Ovary (tissue), 9 donors: ENCODE measurements around the gene PSD. TPM values are rescaled to one million over a fixed set of nuclear protein-coding genes. Genes with fewer than 3 reads are reported as not detected.
A peak's percentile ranks its signal among the peaks of the same experiment; 100 is the strongest.

Experiments used
- DNase-seq, 5 donors: peaks; one replicate each; pipeline ENCODE4 v3.0.0-alpha.2; 2019 to 2020
- H3K27ac ChIP-seq, 2 donors: fragments of 200-600 bp; one replicate each; pipeline versions ENCODE4 v1.5.1 to v1.8.0; 2019 to 2022
- H3K27me3 ChIP-seq: fragments of 200-600 bp; one replicate; pipeline ENCODE4 v1.8.0; 2022
- H3K36me3 ChIP-seq: fragments of 200-600 bp; sonication (generic); one replicate; pipeline ENCODE4 v1.5.1; 2019
- H3K4me1 ChIP-seq: one replicate; pipeline ENCODE4 v1.8.1; 2013; ENCODE audit warnings: mild to moderate bottlenecking, moderate library complexity; ENCODE audit not compliant: insufficient read depth
- H3K4me3 ChIP-seq: fragments of 200-600 bp; sonication (generic); one replicate; pipeline ENCODE4 v1.5.1; 2017
- H3K9me3 ChIP-seq, 2 donors: fragments of 200-600 bp in 1 of 2; sonication (generic) in 1 of 2; one replicate each; pipeline versions ENCODE4 v1.5.1 to v1.8.1; 2013 to 2019; ENCODE audit warnings: mild to moderate bottlenecking in 1 of 2, moderate library complexity in 1 of 2
- CTCF ChIP-seq, 3 donors: fragments of 450-650 bp in 2 of 3; fragments of 200-600 bp in 1 of 3; IDR thresholded peaks; one replicate each; pipeline versions ENCODE4 v1.5.1 to v1.8.0; 2016 to 2022; ENCODE audit warnings: antibody characterized with exemption in 3 of 3, mild to moderate bottlenecking in 1 of 3
- EP300 ChIP-seq: sonication (generic); formaldehyde crosslinking; IDR thresholded peaks from one replicate; pipeline ENCODE4 v1.6.1; 2017; ENCODE audit warnings: antibody characterized with exemption
- POLR2A ChIP-seq: fragments of 450-650 bp; IDR thresholded peaks from one replicate; pipeline ENCODE4 v1.6.1; 2017; ENCODE audit warnings: antibody characterized with exemption, mild to moderate bottlenecking, moderate library complexity
- WGBS, 3 donors: extraction: QIAGEN DNeasy Blood & Tissue Kit in 1 of 3; methylation state at CpG; one replicate each; pipeline versions ENCODE4 v1.1.5 to v1.1.7; 2013 to 2017; 5-methylcytosine and 5-hydroxymethylcytosine counted together
- intact Hi-C, 4 donors: fragments of 100-400 bp; cut with DNase I; formaldehyde crosslinking; loops; one replicate each; pipeline versions ENCODE4 v1.11.0 to v1.15.1; 2022 to 2023
- polyA plus RNA-seq, 2 donors: library from polyadenylated mRNA; stranded (reverse); fragments of 200-250 nt in 1 of 2; fragments of 350-450 nt in 1 of 2; fragmentation: Illumina TruSeq in 1 of 2; extraction: RNeasy Lipid Tissue Mini Kit (QIAGEN cat#74804) in 1 of 2; gene quantifications; one replicate each; pipeline ENCODE4 v1.2.3, GENCODE V29; 2013 to 2014
- total RNA-seq, 7 donors: library from RNA; depleted of rRNA in 2 of 7; stranded (reverse); fragments of >200 nt in 2 of 7; fragmentation: NEBNext Ultra II Directional in 3 of 7; extraction: Animal tissue kit (Norgen Biotek cat#: 25700) in 3 of 7; gene quantifications; one replicate each; pipeline versions ENCODE4 v1.1.0 to v1.2.4, GENCODE V29; 2016 to 2023
- donor health status: DM: no; HTN: no; CAD: no; lungs with moderate emphysema.
- donor health status: DM: no; HTN: no; CAD: no.
- donor health status: Bipolar disorder and iron deficiency.
- donor health status: DM: yes; HTN: yes; CAD: no.
- donor health status: DM: no; HTN: no; CAD: no.
- donor health status: DM: yes; HTN: yes; CAD: no.

PSD gene
- total and polyA plus RNA-seq, 9 donors, result 4.4 to 34.7 (median 23.2) TPM

- intact Hi-C loops, result no loop called here
- no peak for TF ChIP-seq POLR2A
- no peak for TF ChIP-seq EP300
- no peak for TF ChIP-seq CTCF (IDR thresholded peaks at IDR 0.05)
- Histone ChIP-seq H3K27me3 (no peaks in the 10 kb centered on the region), H3K27ac (peak overlapping the region; percentile 47 to 92), H3K4me1 (peaks cover 2% of the 10 kb centered on the region), H3K36me3 (no peaks in the 10 kb centered on the region), H3K4me3 (peak overlapping the region; percentile 74), H3K9me3 (no peaks in the 10 kb centered on the region)
- peak; percentile 68 to 78 (median 75) for DNase-seq
- 5 to 7% (median 6%) methylated on average over 30 of the region's 30 CpGs for WGBS, 3 donors
These were observed 30.9 kb upstream of the PSD start for GRCh38 chr10:102449321-102450123.

- TF ChIP-seq CTCF (IDR thresholded peaks at IDR 0.05), result no peak
- TF ChIP-seq EP300, result no peak
- no peak for TF ChIP-seq POLR2A
- H3K9me3 ChIP-seq, result no peaks in the 10 kb centered on the region
- DNase-seq, result no peak
- H3K36me3 ChIP-seq, result no peaks in the 10 kb centered on the region
- no peaks in the 10 kb centered on the region for H3K27me3 ChIP-seq
- no peak overlapping the region for H3K27ac ChIP-seq
- H3K4me1 ChIP-seq, result no peaks in the 10 kb centered on the region
- no peak overlapping the region for H3K4me3 ChIP-seq
- WGBS, 3 donors, result 83 to 88% (median 86%) methylated on average over 2 of the region's 2 CpGs
- intact Hi-C loops, result no loop called here
These were observed 26.3 kb upstream of the PSD start for GRCh38 chr10:102444851-102445250.

GRCh38 chr10:102438374-102438773 lies 19.8 kb upstream of the PSD start:
- Histone ChIP-seq H3K9me3 (no peaks in the 10 kb centered on the region), H3K27me3 (no peaks in the 10 kb centered on the region), H3K27ac (no peak overlapping the region), H3K4me1 (peaks cover 8% of the 10 kb centered on the region), H3K36me3 (no peaks in the 10 kb centered on the region), H3K4me3 (no peak overlapping the region)
- no peak for DNase-seq
- WGBS, 3 donors, result 74 to 85% (median 82%) methylated on average over 1 of the region's 1 CpG
- intact Hi-C loops, result no loop called here
- TF ChIP-seq POLR2A, result no peak
- no peak for TF ChIP-seq CTCF (IDR thresholded peaks at IDR 0.05)
- TF ChIP-seq EP300, result no peak

- WGBS, 3 donors, result 89 to 96% (median 92%) methylated on average over 3 of the region's 3 CpGs
- H3K9me3 ChIP-seq, result no peaks in the 10 kb centered on the region
- H3K27me3 ChIP-seq, result no peaks in the 10 kb centered on the region
- TF ChIP-seq EP300 (no peak), POLR2A (no peak), CTCF (IDR thresholded peaks at IDR 0.05) (no peak)
- peaks cover 8% of the 10 kb centered on the region for H3K4me1 ChIP-seq
- H3K4me3 ChIP-seq, result no peak overlapping the region
- H3K27ac ChIP-seq, result no peak overlapping the region
- intact Hi-C loops, result no loop called here
- H3K36me3 ChIP-seq, result no peaks in the 10 kb centered on the region
- no peak for DNase-seq
These were observed 18.9 kb upstream of the PSD start for GRCh38 chr10:102437515-102437914.
